ENCODE results near the gene LYPD1. TPM values are rescaled to one million over a fixed set of nuclear protein-coding genes. Genes with fewer than 3 reads are reported as not detected.

LYPD1 gene
- total RNA-seq, 1 donor from 2014 or later: 17.4 TPM

GRCh38 chr2:132598536-132598935, 71.5 kb downstream of the LYPD1 start:
- Mint-ChIP-seq H3K4me1 (peaks cover 3% of the 10 kb centered on the region), H3K9me3 (no peaks in the 10 kb centered on the region), H3K4me3 (no peak overlapping the region), H3K27ac (ENCODE audit: unreplicated experiment) (peak overlapping the region; percentile 31), H3K27me3 (ENCODE audit: low read depth) (peaks cover 5% of the 10 kb centered on the region), H3K36me3 (ENCODE audit: low read depth) (no peaks in the 10 kb centered on the region)
- no peak for DNase-seq (ENCODE audit: low read depth, low spot score)
- TF ChIP-seq CTCF (conservative IDR thresholded peaks at IDR 0.05): no peak

- no peaks in the 10 kb centered on the region for H3K9me3 Mint-ChIP-seq
- no peak overlapping the region for H3K4me3 Mint-ChIP-seq
- H3K27me3 Mint-ChIP-seq (ENCODE audit: low read depth): peaks cover 2% of the 10 kb centered on the region
- H3K36me3 Mint-ChIP-seq (ENCODE audit: low read depth): no peaks in the 10 kb centered on the region
- peaks cover 3% of the 10 kb centered on the region for H3K4me1 Mint-ChIP-seq
- no peak for TF ChIP-seq CTCF (conservative IDR thresholded peaks at IDR 0.05)
- no peak overlapping the region for H3K27ac Mint-ChIP-seq (ENCODE audit: unreplicated experiment)
- no peak for DNase-seq (ENCODE audit: low read depth, low spot score)
Observed at GRCh38 chr2:132597831-132598230, 72.2 kb downstream of the LYPD1 start.

GRCh38 chr2:132597166-132597565, 72.8 kb downstream of the LYPD1 start:
- no peak overlapping the region for H3K27ac Mint-ChIP-seq (ENCODE audit: unreplicated experiment)
- TF ChIP-seq CTCF (conservative IDR thresholded peaks at IDR 0.05): no peak
- no peaks in the 10 kb centered on the region for H3K9me3 Mint-ChIP-seq
- no peak for DNase-seq (ENCODE audit: low read depth, low spot score)
- no peaks in the 10 kb centered on the region for H3K36me3 Mint-ChIP-seq (ENCODE audit: low read depth)
- H3K4me1 Mint-ChIP-seq: peaks cover 3% of the 10 kb centered on the region
- H3K4me3 Mint-ChIP-seq: no peak overlapping the region
- H3K27me3 Mint-ChIP-seq (ENCODE audit: low read depth): peaks cover 2% of the 10 kb centered on the region

DNA sequence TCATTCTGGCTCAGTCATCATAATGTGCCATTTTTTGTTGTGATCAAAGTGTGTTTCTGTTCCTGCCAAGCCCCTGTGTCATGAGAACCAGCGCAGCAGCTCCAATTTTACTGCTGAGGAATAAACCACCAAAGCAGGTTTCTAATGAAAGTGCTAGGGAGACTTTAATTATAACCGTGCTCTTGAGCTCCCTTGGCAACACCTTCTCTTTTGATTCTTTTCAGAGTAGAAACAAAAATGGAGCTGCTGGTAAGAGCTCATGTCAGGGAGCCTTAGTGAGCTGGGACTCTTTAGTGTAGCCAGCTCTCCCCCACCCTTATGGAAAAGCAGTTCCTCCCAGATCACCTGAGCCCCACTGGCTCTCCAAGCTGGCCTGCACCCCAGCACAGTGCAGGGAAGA, 74.3 kb downstream of the LYPD1 start:
- no peak overlapping the region for H3K4me3 Mint-ChIP-seq
- DNase-seq (ENCODE audit: low read depth, low spot score): no peak
- no peaks in the 10 kb centered on the region for H3K36me3 Mint-ChIP-seq (ENCODE audit: low read depth)
- no peaks in the 10 kb centered on the region for H3K9me3 Mint-ChIP-seq
- TF ChIP-seq CTCF (conservative IDR thresholded peaks at IDR 0.05): no peak
- H3K27ac Mint-ChIP-seq (ENCODE audit: unreplicated experiment): no peak overlapping the region
- peaks cover 4% of the 10 kb centered on the region for H3K4me1 Mint-ChIP-seq
- H3K27me3 Mint-ChIP-seq (ENCODE audit: low read depth): no peaks in the 10 kb centered on the region

- no peaks in the 10 kb centered on the region for H3K27me3 Mint-ChIP-seq (ENCODE audit: low read depth)
- peaks cover 9% of the 10 kb centered on the region for H3K4me1 Mint-ChIP-seq
- no peak overlapping the region for H3K4me3 Mint-ChIP-seq
- H3K27ac Mint-ChIP-seq (ENCODE audit: unreplicated experiment): no peak overlapping the region
- DNase-seq (ENCODE audit: low read depth, low spot score): no peak
- H3K36me3 Mint-ChIP-seq (ENCODE audit: low read depth): no peaks in the 10 kb centered on the region
- no peak for TF ChIP-seq CTCF (conservative IDR thresholded peaks at IDR 0.05)
- H3K9me3 Mint-ChIP-seq: peaks cover 4% of the 10 kb centered on the region
Observed at GRCh38 chr2:132595186-132595585, 74.8 kb downstream of the LYPD1 start.
